ENCODE measurements around the gene CLEC12A. TPM values are rescaled to one million over a fixed set of nuclear protein-coding genes. Genes with fewer than 3 reads are reported as not detected.
"Not testable (repeated sequence)": the region's sequence is repeated elsewhere in the genome, so short reads cannot be mapped to it uniquely, and the experiment has no call there.

Gene CLEC12A
- total and polyA plus RNA-seq, 12 donors: 0.20 to 8.9 (median 0.85) TPM; not detected in 1

DNA sequence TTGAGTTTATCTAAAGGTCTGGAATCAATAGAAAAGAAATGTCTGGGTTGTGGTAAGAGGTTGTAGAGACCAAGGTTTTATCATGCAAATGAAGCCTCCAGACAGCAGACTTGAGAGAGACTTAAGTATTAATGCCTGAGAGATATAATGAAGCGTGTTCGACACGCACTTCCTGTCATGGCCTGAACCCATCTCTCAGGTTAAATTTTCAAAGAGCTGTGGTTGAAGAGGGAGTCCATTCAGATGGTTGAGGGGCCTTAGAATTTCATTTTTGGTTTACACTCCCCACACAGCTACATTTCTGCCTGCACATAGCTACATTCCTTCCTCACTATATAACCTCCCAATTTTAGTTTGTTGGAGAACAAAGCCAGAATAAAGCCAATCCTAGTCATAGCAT, 10.1 kb upstream of the CLEC12A start:
- no peak for ATAC-seq
- Histone ChIP-seq H3K36me3 (no peaks in the 10 kb centered on the region), H3K4me1 (peaks cover 0 to 27% (median 0%) of the 10 kb centered on the region in 9 donors), H3K27ac (peak overlapping the region in 1 of 10 donors; percentile 74), H3K27me3 (no peaks in the 10 kb centered on the region), H3K9me3 (no peaks in the 10 kb centered on the region), H3K4me3 (no peak overlapping the region)
- no peak for DNase-seq
- intact Hi-C loops (cut with DNase I): no loop called here
- WGBS, 2 donors: 92 to 96% methylated on average over 3 of the region's 3 CpGs
- TF ChIP-seq, protein P1, sequence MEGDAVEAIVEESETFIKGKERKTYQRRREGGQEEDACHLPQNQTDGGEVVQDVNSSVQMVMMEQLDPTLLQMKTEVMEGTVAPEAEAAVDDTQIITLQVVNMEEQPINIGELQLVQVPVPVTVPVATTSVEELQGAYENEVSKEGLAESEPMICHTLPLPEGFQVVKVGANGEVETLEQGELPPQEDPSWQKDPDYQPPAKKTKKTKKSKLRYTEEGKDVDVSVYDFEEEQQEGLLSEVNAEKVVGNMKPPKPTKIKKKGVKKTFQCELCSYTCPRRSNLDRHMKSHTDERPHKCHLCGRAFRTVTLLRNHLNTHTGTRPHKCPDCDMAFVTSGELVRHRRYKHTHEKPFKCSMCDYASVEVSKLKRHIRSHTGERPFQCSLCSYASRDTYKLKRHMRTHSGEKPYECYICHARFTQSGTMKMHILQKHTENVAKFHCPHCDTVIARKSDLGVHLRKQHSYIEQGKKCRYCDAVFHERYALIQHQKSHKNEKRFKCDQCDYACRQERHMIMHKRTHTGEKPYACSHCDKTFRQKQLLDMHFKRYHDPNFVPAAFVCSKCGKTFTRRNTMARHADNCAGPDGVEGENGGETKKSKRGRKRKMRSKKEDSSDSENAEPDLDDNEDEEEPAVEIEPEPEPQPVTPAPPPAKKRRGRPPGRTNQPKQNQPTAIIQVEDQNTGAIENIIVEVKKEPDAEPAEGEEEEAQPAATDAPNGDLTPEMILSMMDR (IDR thresholded peaks at IDR 0.05): no peak

DNA sequence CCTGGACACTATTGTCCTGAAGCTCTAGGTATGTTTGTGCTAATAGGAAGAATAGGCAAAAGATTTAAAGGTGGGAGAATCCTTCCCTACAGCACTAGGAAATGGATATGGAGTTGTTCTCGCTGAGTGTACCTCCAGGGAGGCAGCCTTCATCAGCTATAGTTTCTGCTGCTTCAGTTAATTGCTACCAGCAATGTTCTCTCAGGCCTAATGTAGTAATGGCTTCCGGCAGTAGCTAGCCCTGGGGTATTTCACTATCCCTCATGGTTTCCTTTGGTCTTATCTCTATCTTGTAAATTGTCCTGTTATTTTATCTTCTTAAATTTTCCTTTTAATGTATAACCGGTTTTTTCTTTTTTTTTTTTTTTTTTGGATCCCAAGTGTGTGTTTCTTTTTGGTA, 9.3 kb upstream of the CLEC12A start:
- peaks cover 0 to 27% (median 0%) of the 10 kb centered on the region in 9 donors for H3K4me1 ChIP-seq
- DNase-seq (no peak), ATAC-seq (no peak)
- H3K27ac ChIP-seq: no peak overlapping the region
- WGBS, 2 donors: 68 to 74% methylated on average over 3 of the region's 3 CpGs
- H3K9me3 ChIP-seq: no peaks in the 10 kb centered on the region
- intact Hi-C loops (cut with DNase I): no loop called here
- H3K36me3 ChIP-seq: no peaks in the 10 kb centered on the region
- H3K27me3 ChIP-seq: no peaks in the 10 kb centered on the region
- TF ChIP-seq, protein P1 (IDR thresholded peaks at IDR 0.05): no peak
- H3K4me3 ChIP-seq: no peak overlapping the region

DNA sequence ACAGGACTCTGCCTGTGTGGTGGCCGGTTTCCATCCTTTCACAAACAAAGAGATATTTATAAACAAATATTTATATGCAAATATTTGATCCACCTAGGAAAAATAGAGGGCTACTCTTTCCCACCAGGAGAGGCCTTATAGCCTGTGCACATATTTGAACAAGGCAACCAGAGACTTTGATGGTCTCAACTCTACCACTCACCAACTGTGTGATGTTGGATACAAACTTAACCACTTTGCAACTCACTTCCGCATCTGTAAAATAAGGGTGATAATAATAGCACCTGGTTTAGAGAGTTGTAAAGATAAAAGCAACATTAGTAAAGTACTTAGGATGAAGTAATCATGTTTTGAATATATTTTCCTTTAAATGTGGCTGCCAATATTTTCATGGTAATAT, 1.5 kb upstream of the CLEC12A start:
- Histone ChIP-seq H3K4me1 (peaks cover 0 to 13% (median 0%) of the 10 kb centered on the region in 9 donors), H3K36me3 (no peaks in the 10 kb centered on the region), H3K9me3 (no peaks in the 10 kb centered on the region), H3K27me3 (no peaks in the 10 kb centered on the region), H3K4me3 (no peak overlapping the region), H3K27ac (no peak overlapping the region)
- no peak for DNase-seq
- 83 to 91% methylated on average over 2 of the region's 2 CpGs for WGBS, 2 donors
- no peak for ATAC-seq
- TF ChIP-seq, protein P1 (IDR thresholded peaks at IDR 0.05): no peak
- intact Hi-C loops (cut with DNase I): loop anchor here in 1 of 10 donors (2.0 kb wide), 1 partner anchor 19 kb away; no protein-coding TSS in a partner anchor

DNA sequence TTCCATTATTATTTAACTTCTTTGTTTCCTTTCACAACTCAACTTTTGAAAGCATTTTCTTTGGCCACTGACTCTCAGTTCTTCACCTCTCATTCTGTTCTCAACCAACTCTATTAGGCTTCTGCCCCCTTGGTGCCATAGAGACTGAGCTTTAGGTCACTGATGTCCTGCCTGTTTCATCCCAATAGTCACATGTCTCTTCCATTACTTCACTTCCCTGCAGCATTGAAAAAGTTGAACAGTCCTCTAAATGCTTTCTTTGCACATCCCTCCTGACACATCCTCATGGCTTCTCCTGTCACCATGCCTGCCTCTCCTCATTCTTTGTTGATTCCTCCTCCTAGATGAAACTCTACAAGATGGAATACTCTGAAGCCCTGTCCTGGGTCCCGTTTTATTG, 2.7 kb downstream of the CLEC12A start:
- Histone ChIP-seq H3K4me1 (peaks cover 0 to 18% (median 0%) of the 10 kb centered on the region in 9 donors), H3K27ac (peak overlapping the region in 1 of 10 donors; percentile 81), H3K4me3 (peak overlapping the region in 1 of 10 donors; percentile 48), H3K36me3 (no peaks in the 10 kb centered on the region), H3K27me3 (no peaks in the 10 kb centered on the region), H3K9me3 (no peaks in the 10 kb centered on the region)
- DNase-seq (no peak), ATAC-seq (no peak)
- TF ChIP-seq, protein P1 (IDR thresholded peaks at IDR 0.05): no peak
- intact Hi-C loops (cut with DNase I): no loop called here
- WGBS, 2 donors: 62 to 68% methylated on average over 1 of the region's 1 CpG

DNA sequence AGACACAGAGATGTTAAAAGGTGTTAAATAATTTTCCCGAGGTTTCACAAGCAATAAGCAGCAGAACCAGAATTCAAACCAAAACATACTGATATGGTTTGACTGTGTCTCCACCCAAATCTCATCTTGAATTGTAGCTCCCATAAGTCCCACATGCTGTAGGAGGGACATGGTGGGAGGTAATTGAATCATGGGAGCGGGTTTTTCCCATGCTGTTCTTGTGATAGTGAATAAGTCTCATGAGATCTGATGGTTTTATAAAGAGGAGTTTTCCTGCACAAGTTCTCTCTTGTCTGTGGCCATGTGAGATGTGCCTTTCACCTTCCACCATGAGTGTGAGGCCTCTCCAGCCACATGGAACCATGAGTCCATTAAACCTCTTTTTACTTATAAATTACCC, 3.5 kb downstream of the CLEC12A start:
- 93% methylated on average over 2 of the region's 2 CpGs for WGBS, 2 donors
- Histone ChIP-seq H3K4me3 (peak overlapping the region in 1 of 10 donors; percentile 48), H3K4me1 (peaks cover 0 to 20% (median 0%) of the 10 kb centered on the region in 9 donors)
- intact Hi-C loops (cut with DNase I); ATAC-seq; DNase-seq; H3K9me3 ChIP-seq; H3K36me3 ChIP-seq; H3K27me3 ChIP-seq; H3K27ac ChIP-seq: not testable (repeated sequence)

Measured in heart right ventricle (tissue), 16 donors.